COLO668 (cell line): ENCODE results near the gene RFTN1.

Experiments
- DNase-seq: peaks from one replicate; lab custom pipeline; 2025; ENCODE audit not compliant: unreplicated experiment; lab: John Stamatoyannopoulos, UW

The RFTN1 gene

GRCh38 chr3:16286751-16287543, 226.6 kb downstream of the RFTN1 start:
- DNase-seq: no peak

GRCh38 chr3:16286161-16286560, 227.3 kb downstream of the RFTN1 start:
- no peak for DNase-seq

- DNase-seq: no peak
Observed at GRCh38 chr3:16284633-16285032, 228.9 kb downstream of the RFTN1 start.

- no peak for DNase-seq
Observed at GRCh38 chr3:16280671-16281070, 232.8 kb downstream of the RFTN1 start.

GRCh38 chr3:16279010-16279801, 234.3 kb downstream of the RFTN1 start:
- DNase-seq: no peak

- DNase-seq: no peak
Observed at GRCh38 chr3:16277471-16277870, 236.0 kb downstream of the RFTN1 start.

GRCh38 chr3:16273867-16274266, 239.6 kb downstream of the RFTN1 start:
- no peak for DNase-seq

GRCh38 chr3:16272588-16272987, 240.9 kb downstream of the RFTN1 start:
- no peak for DNase-seq

- no peak for DNase-seq
Observed at GRCh38 chr3:16270855-16271254, 242.6 kb downstream of the RFTN1 start.

GRCh38 chr3:16266714-16267113, 246.8 kb downstream of the RFTN1 start:
- no peak for DNase-seq
